Breast epithelium (tissue), 4 donors: Measurements from ENCODE around the gene GOLGA8T. TPM values are rescaled to one million over a fixed set of nuclear protein-coding genes. Genes with fewer than 3 reads are reported as not detected.
"Not testable (repeated sequence)": the region's sequence is repeated elsewhere in the genome, so short reads cannot be mapped to it uniquely, and the experiment has no call there.

Source experiments
- DNase-seq, 2 donors: peaks; one replicate each; pipeline ENCODE4 v3.0.0-alpha.2; 2019; ENCODE audit warnings: low spot score in 2 of 2
- H3K27ac ChIP-seq, 2 donors: fragments of 200-600 bp; sonication (generic) in 1 of 2; one replicate each; pipeline ENCODE4 v1.5.1; 2016 to 2019; ENCODE audit warnings: mild to moderate bottlenecking in 1 of 2
- H3K27me3 ChIP-seq, 2 donors: fragments of 200-600 bp; sonication (generic) in 1 of 2; one replicate each; pipeline versions ENCODE4 v1.5.1 to v1.6.0; 2017 to 2019; ENCODE audit warnings: control low read depth in 1 of 2, mild to moderate bottlenecking in 1 of 2
- H3K36me3 ChIP-seq: fragments of 200-600 bp; one replicate; pipeline ENCODE4 v1.5.1; 2019
- H3K4me1 ChIP-seq, 2 donors: fragments of 200-600 bp; sonication (generic); one replicate each; pipeline ENCODE4 v1.5.1; 2016 to 2019; ENCODE audit warnings: control low read depth in 1 of 2
- H3K4me3 ChIP-seq, 3 donors: fragments of 200-600 bp; sonication (generic); 1 replicate in 2 of 3; 2 replicates in 1 of 3; pipeline ENCODE4 v1.5.1; 2016 to 2019; ENCODE audit warnings: mild to moderate bottlenecking in 3 of 3, moderate library complexity in 2 of 3
- H3K9me3 ChIP-seq, 2 donors: fragments of 200-600 bp; sonication (generic) in 1 of 2; one replicate each; pipeline ENCODE4 v1.5.1; 2016 to 2019; ENCODE audit warnings: control low read depth in 1 of 2
- intact Hi-C: fragments of 100-400 bp; cut with DNase I; formaldehyde crosslinking; loops from one replicate; pipeline ENCODE4 v1.15.1; 2023; ENCODE audit warnings: low total_unique reads
- total RNA-seq, 3 donors: library from RNA; depleted of rRNA; stranded (reverse); fragments of >200 nt; gene quantifications; one replicate each; pipeline ENCODE4 v1.1.0, GENCODE V29; 2016

Gene GOLGA8T
- total RNA-seq = under 1 TPM in 1 of 3 donors, not detected in 2; 0.15 TPM

GRCh38 chr15:30134751-30135150 is at the start of gene GOLGA8T:
Gene GOLGA8T, plus strand, starts transcription at chr15:30135051. Its CDS starts 98 bp downstream, at chr15:30135149.
- H3K4me1 ChIP-seq, H3K9me3 ChIP-seq, H3K36me3 ChIP-seq, H3K27me3 ChIP-seq, H3K4me3 ChIP-seq, DNase-seq, intact Hi-C loops, H3K27ac ChIP-seq: not testable (repeated sequence)

GRCh38 chr15:30097827-30098226 is 37.0 kb upstream of the GOLGA8T start:
- H3K9me3 ChIP-seq, H3K27ac ChIP-seq, H3K36me3 ChIP-seq, DNase-seq, intact Hi-C loops, H3K4me3 ChIP-seq, H3K4me1 ChIP-seq, H3K27me3 ChIP-seq: not testable (repeated sequence)

- H3K27ac ChIP-seq, intact Hi-C loops, H3K4me1 ChIP-seq, H3K9me3 ChIP-seq, DNase-seq, H3K27me3 ChIP-seq, H3K36me3 ChIP-seq, H3K4me3 ChIP-seq: not testable (repeated sequence)
These were observed 32.0 kb upstream of the GOLGA8T start for GRCh38 chr15:30102890-30103289.

GRCh38 chr15:30103941-30104507 is 30.8 kb upstream of the GOLGA8T start:
- H3K4me3 ChIP-seq = peak overlapping the region in 1 of 3 donors; percentile 26
- intact Hi-C loops, H3K27ac ChIP-seq, DNase-seq, H3K36me3 ChIP-seq, H3K27me3 ChIP-seq, H3K9me3 ChIP-seq, H3K4me1 ChIP-seq: not testable (repeated sequence)

GRCh38 chr15:30110591-30110990 is 24.3 kb upstream of the GOLGA8T start:
- DNase-seq, H3K27ac ChIP-seq, H3K36me3 ChIP-seq, H3K4me1 ChIP-seq, H3K4me3 ChIP-seq, H3K27me3 ChIP-seq, H3K9me3 ChIP-seq, intact Hi-C loops: not testable (repeated sequence)

GRCh38 chr15:30130066-30130465 is 4.8 kb upstream of the GOLGA8T start:
- H3K27me3 ChIP-seq, H3K4me3 ChIP-seq, H3K4me1 ChIP-seq, H3K9me3 ChIP-seq, DNase-seq, H3K36me3 ChIP-seq, H3K27ac ChIP-seq, intact Hi-C loops: not testable (repeated sequence)

- DNase-seq, intact Hi-C loops, H3K4me3 ChIP-seq, H3K27ac ChIP-seq, H3K9me3 ChIP-seq, H3K27me3 ChIP-seq, H3K4me1 ChIP-seq, H3K36me3 ChIP-seq: not testable (repeated sequence)
These were observed 8.4 kb downstream of the GOLGA8T start for GRCh38 chr15:30143246-30143645.

- intact Hi-C loops, H3K4me3 ChIP-seq, H3K36me3 ChIP-seq, DNase-seq, H3K9me3 ChIP-seq, H3K4me1 ChIP-seq, H3K27ac ChIP-seq, H3K27me3 ChIP-seq: not testable (repeated sequence)
These were observed 15.0 kb downstream of the GOLGA8T start for GRCh38 chr15:30149891-30150290.

GRCh38 chr15:30162479-30163357 is 27.9 kb downstream of the GOLGA8T start:
- H3K4me3 ChIP-seq, H3K4me1 ChIP-seq, H3K9me3 ChIP-seq, H3K27ac ChIP-seq, H3K36me3 ChIP-seq, H3K27me3 ChIP-seq, intact Hi-C loops, DNase-seq: not testable (repeated sequence)

GRCh38 chr15:30163759-30164158 is 28.9 kb downstream of the GOLGA8T start:
- intact Hi-C loops, H3K27ac ChIP-seq, H3K4me1 ChIP-seq, H3K4me3 ChIP-seq, H3K27me3 ChIP-seq, H3K36me3 ChIP-seq, H3K9me3 ChIP-seq, DNase-seq: not testable (repeated sequence)

- H3K36me3 ChIP-seq, H3K9me3 ChIP-seq, intact Hi-C loops, H3K27ac ChIP-seq, H3K4me1 ChIP-seq, H3K4me3 ChIP-seq, DNase-seq, H3K27me3 ChIP-seq: not testable (repeated sequence)
These were observed 29.4 kb downstream of the GOLGA8T start for GRCh38 chr15:30164257-30164656.

GRCh38 chr15:30167403-30167802 is 32.6 kb downstream of the GOLGA8T start:
- DNase-seq, H3K4me1 ChIP-seq, H3K36me3 ChIP-seq, H3K4me3 ChIP-seq, H3K27ac ChIP-seq, H3K27me3 ChIP-seq, H3K9me3 ChIP-seq, intact Hi-C loops: not testable (repeated sequence)

GRCh38 chr15:30167886-30168285 is 33.0 kb downstream of the GOLGA8T start:
- intact Hi-C loops = not testable (repeated sequence)

GRCh38 chr15:30171452-30171851 is 36.6 kb downstream of the GOLGA8T start:
- H3K4me3 ChIP-seq, H3K27ac ChIP-seq, H3K27me3 ChIP-seq, intact Hi-C loops, H3K9me3 ChIP-seq, DNase-seq, H3K4me1 ChIP-seq, H3K36me3 ChIP-seq: not testable (repeated sequence)

More at GRCh38 chr15:30167886-30168285, 33.0 kb downstream of the GOLGA8T start:
- not testable (repeated sequence) for H3K36me3 ChIP-seq, H3K27me3 ChIP-seq, H3K9me3 ChIP-seq, H3K27ac ChIP-seq, H3K4me1 ChIP-seq, DNase-seq, H3K4me3 ChIP-seq
